Osteoblast (primary cell): ENCODE results near the gene ATP1A3. TPM values are rescaled to one million over a fixed set of nuclear protein-coding genes. Genes with fewer than 3 reads are reported as not detected.
"Not testable (repeated sequence)": the region's sequence is repeated elsewhere in the genome, so short reads cannot be mapped to it uniquely, and the experiment has no call there.

Source experiments
- DNase-seq: peaks from one replicate; pipeline ENCODE4 v3.0.0; 2011; ENCODE audit warnings: low spot score, mixed read lengths; ENCODE audit not compliant: insufficient read length; ENCODE audit errors: missing footprints
- H2AFZ ChIP-seq: 2 replicates; pipeline ENCODE4 v1.6.0; 2011; ENCODE audit warnings: mild to moderate bottlenecking, low read length
- H3K27ac ChIP-seq: 2 replicates; pipeline ENCODE4 v1.5.1; 2011; ENCODE audit warnings: mild to moderate bottlenecking, low read depth, low read length, moderate library complexity
- H3K27me3 ChIP-seq: 2 replicates; pipeline ENCODE4 v1.6.0; 2012; ENCODE audit warnings: mild to moderate bottlenecking, control low read depth, inconsistent platforms, low read length, moderate library complexity; ENCODE audit not compliant: insufficient read depth
- H3K36me3 ChIP-seq: 2 replicates; pipeline ENCODE4 v1.5.1; 2011; ENCODE audit warnings: mild to moderate bottlenecking, low read length, control low read depth, moderate library complexity; ENCODE audit not compliant: insufficient read depth
- H3K4me1 ChIP-seq: 2 replicates; pipeline ENCODE4 v1.5.1; 2011; ENCODE audit warnings: mild to moderate bottlenecking, low read length, control low read depth, moderate library complexity; ENCODE audit not compliant: insufficient read depth
- H3K4me2 ChIP-seq: 2 replicates; pipeline ENCODE4 v1.6.0; 2011; ENCODE audit warnings: mild to moderate bottlenecking, low read length; ENCODE audit not compliant: insufficient read depth
- H3K4me3 ChIP-seq: fragments of 200-600 bp; sonication (generic); 3 replicates; pipeline ENCODE4 v1.5.1; 2012; ENCODE audit warnings: mild to moderate bottlenecking, low read length, inconsistent platforms; ENCODE audit not compliant: insufficient read depth
- H3K79me2 ChIP-seq: 2 replicates; pipeline ENCODE4 v1.6.0; 2012; ENCODE audit warnings: mild to moderate bottlenecking, low read length, control low read depth, inconsistent platforms; ENCODE audit not compliant: insufficient read depth
- H3K9me3 ChIP-seq: 2 replicates; pipeline ENCODE4 v1.5.1; 2011; ENCODE audit warnings: low read depth, low read length, control low read depth
- H4K20me1 ChIP-seq: 2 replicates; pipeline ENCODE4 v1.6.0; 2012; ENCODE audit warnings: mild to moderate bottlenecking, low read length, control low read depth; ENCODE audit not compliant: insufficient read depth
- total RNA-seq: library from RNA; depleted of rRNA; stranded (reverse); fragments of >200 nt; gene quantifications from 2 replicates; pipeline ENCODE4 v1.2.3, GENCODE V29; 2012
- TF ChIP-seq, protein P1 (sequence below): IDR thresholded peaks from 2 replicates; pipeline ENCODE4 v1.5.1; 2011; ENCODE audit warnings: mild to moderate bottlenecking, low read depth, low read length, moderate library complexity; ENCODE audit errors: extremely low read depth

The ATP1A3 gene
- total RNA-seq, 1 donor: under 0.01 TPM

DNA sequence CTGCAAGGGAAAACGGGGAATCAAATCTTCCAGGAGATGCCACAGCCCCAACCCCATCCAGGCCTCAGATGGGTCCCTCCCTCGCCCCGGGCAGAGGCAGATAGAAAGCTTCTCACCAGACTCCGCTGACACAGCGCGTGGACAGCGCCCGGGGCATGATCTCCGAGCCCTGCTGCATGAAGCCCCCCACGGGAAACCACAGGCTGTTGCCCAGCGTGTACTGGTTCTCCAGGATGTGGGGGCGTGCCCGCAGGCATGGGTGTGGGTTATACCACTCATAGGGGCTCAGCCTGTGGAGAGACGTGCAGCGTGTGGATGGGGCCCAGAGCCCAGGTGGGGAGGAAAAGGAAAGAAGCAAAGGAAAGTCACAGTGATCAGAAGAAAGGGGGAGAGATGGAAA, 27.2 kb upstream of the ATP1A3 start:
- no peak overlapping the region for H2AFZ ChIP-seq
- H3K36me3 ChIP-seq: no peaks in the 10 kb centered on the region
- no peaks in the 10 kb centered on the region for H4K20me1 ChIP-seq
- no peak overlapping the region for H3K27ac ChIP-seq
- TF ChIP-seq, protein P1, sequence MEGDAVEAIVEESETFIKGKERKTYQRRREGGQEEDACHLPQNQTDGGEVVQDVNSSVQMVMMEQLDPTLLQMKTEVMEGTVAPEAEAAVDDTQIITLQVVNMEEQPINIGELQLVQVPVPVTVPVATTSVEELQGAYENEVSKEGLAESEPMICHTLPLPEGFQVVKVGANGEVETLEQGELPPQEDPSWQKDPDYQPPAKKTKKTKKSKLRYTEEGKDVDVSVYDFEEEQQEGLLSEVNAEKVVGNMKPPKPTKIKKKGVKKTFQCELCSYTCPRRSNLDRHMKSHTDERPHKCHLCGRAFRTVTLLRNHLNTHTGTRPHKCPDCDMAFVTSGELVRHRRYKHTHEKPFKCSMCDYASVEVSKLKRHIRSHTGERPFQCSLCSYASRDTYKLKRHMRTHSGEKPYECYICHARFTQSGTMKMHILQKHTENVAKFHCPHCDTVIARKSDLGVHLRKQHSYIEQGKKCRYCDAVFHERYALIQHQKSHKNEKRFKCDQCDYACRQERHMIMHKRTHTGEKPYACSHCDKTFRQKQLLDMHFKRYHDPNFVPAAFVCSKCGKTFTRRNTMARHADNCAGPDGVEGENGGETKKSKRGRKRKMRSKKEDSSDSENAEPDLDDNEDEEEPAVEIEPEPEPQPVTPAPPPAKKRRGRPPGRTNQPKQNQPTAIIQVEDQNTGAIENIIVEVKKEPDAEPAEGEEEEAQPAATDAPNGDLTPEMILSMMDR: no peak
- peaks cover 46% of the 10 kb centered on the region for H3K4me1 ChIP-seq
- no peaks in the 10 kb centered on the region for H3K79me2 ChIP-seq
- no peaks in the 10 kb centered on the region for H3K27me3 ChIP-seq
- H3K4me3 ChIP-seq: no peak overlapping the region
- peak; percentile 22 for DNase-seq
- no peak overlapping the region for H3K4me2 ChIP-seq
- H3K9me3 ChIP-seq: no peaks in the 10 kb centered on the region

GRCh38 chr19:42018503-42019193, 24.6 kb upstream of the ATP1A3 start:
- Histone ChIP-seq H3K36me3 (no peaks in the 10 kb centered on the region), H2AFZ (peak overlapping the region; percentile 62), H4K20me1 (no peaks in the 10 kb centered on the region), H3K27me3 (no peaks in the 10 kb centered on the region), H3K4me3 (peak overlapping the region; percentile 40), H3K4me1 (peaks cover 25% of the 10 kb centered on the region), H3K9me3 (no peaks in the 10 kb centered on the region), H3K79me2 (no peaks in the 10 kb centered on the region), H3K4me2 (peak overlapping the region; percentile 48), H3K27ac (peak overlapping the region; percentile 33)
- TF ChIP-seq, protein P1: no peak
- peak; percentile 88 for DNase-seq

GRCh38 chr19:42017040-42017439, 23.0 kb upstream of the ATP1A3 start:
- no peaks in the 10 kb centered on the region for H3K9me3 ChIP-seq
- no peak overlapping the region for H3K4me2 ChIP-seq
- H3K4me3 ChIP-seq: no peak overlapping the region
- no peaks in the 10 kb centered on the region for H3K27me3 ChIP-seq
- no peaks in the 10 kb centered on the region for H3K36me3 ChIP-seq
- no peaks in the 10 kb centered on the region for H3K79me2 ChIP-seq
- DNase-seq: peak; percentile 31
- H3K27ac ChIP-seq: no peak overlapping the region
- TF ChIP-seq, protein P1: no peak
- no peak overlapping the region for H2AFZ ChIP-seq
- H4K20me1 ChIP-seq: no peaks in the 10 kb centered on the region
- H3K4me1 ChIP-seq: peaks cover 14% of the 10 kb centered on the region

DNA sequence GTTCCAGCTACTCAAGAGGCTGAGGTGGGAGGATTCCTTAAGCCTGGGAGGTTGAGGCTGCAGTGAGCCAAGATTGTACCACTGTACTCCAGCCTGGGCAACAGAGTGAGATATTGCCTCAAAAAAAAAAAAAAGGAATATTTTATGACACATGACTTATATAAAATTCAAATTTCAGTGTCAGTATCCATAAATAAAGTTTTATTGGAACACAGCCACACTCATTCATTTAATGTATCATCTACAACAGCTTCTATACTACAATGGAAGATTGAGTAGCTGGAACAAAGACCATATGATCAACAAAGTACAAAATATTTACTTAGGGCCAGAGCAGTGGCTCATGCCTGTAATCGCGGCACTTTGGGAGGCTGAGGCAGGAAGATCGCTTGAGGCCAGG, 18.7 kb upstream of the ATP1A3 start:
- H4K20me1 ChIP-seq, H3K36me3 ChIP-seq, H3K4me1 ChIP-seq, H3K9me3 ChIP-seq, H3K79me2 ChIP-seq, H3K27me3 ChIP-seq, H3K27ac ChIP-seq, H3K4me2 ChIP-seq, H3K4me3 ChIP-seq, H2AFZ ChIP-seq, DNase-seq: not testable (repeated sequence)
